GM19035 (cell line): Measurements from ENCODE around the gene MVD.
A peak's percentile ranks its signal among the peaks of the same experiment; 100 is the strongest.

ENCODE experiments used
- ATAC-seq: cut with Tn5 transposase; IDR thresholded peaks from one replicate; pipeline ENCODE4 v1.9.1; 2021; ENCODE audit not compliant: unreplicated experiment

Gene MVD, protein sequence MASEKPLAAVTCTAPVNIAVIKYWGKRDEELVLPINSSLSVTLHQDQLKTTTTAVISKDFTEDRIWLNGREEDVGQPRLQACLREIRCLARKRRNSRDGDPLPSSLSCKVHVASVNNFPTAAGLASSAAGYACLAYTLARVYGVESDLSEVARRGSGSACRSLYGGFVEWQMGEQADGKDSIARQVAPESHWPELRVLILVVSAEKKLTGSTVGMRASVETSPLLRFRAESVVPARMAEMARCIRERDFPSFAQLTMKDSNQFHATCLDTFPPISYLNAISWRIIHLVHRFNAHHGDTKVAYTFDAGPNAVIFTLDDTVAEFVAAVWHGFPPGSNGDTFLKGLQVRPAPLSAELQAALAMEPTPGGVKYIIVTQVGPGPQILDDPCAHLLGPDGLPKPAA

DNA sequence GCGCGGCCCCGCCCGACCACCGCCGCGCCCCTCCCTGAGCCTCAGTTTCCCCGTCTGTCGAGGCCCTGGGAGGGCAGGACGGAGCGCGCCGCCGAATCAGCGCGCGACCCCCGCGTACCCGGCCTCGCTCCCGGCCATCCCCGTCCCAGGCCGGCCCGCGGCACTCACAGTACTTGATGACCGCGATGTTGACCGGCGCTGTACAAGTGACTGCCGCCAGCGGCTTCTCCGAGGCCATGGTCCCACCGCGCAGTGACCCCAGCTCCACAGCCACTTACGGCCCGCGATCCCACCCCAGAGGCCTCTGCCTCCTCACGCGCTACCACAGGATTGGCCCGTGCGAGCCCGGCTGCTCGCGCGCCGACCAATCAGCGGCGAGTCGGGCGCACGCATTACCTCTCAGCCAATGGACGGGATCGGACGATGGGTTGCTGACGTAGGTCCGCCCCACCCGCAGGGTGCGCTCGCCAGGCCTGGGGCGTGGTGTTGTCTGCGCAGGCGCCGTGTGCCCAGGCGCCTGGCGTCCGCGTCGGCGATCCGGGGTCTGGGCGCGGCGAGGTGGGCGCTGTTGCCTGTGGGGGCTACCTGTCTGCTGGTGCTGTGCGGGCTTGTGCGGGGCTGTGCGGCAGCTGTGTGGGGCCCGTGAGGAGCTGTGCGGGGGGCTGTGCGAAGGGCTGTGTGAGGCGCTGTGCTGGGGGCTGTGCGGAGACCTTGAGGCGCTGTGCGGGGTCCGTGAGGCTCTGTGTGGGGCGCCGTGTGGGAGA is at the start of gene MVD:
Gene MVD, minus strand, starts transcription at position 249 of the 764 bp plus-strand sequence. Its CDS starts 11 bp downstream, at position 238.
- peak; percentile 88 for ATAC-seq

DNA sequence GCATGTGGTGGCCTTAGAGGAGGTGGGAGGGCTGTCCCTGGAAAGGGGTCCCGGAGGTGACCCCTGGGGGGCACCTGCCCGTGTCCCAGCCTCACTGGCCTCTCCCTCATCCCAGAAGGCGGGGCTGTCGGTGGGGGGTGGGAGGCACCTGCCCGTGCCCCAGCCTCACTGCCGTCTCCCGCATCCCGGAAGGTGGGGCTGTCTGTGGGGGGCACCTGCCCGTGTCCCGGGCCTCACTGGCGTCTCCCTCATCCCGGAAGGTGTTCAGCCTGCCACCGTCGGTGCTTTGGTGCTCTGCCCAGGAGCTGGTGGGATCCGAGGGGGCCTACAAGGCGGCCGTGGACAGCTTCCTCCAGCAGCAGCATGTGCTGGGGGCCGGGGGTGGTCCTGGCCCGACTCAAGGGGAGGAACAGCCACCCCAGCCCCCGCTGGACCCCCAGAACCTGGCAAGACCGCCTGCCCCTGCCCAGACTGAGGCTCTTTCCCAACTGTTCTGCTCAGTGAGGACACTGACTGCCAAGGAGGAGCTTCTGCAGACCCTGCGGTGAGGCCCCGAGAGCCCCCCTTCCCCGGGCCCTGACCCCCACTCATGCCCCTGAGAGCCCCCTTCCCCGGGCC is 49.6 kb upstream of the MVD start:
- ATAC-seq: no peak

DNA sequence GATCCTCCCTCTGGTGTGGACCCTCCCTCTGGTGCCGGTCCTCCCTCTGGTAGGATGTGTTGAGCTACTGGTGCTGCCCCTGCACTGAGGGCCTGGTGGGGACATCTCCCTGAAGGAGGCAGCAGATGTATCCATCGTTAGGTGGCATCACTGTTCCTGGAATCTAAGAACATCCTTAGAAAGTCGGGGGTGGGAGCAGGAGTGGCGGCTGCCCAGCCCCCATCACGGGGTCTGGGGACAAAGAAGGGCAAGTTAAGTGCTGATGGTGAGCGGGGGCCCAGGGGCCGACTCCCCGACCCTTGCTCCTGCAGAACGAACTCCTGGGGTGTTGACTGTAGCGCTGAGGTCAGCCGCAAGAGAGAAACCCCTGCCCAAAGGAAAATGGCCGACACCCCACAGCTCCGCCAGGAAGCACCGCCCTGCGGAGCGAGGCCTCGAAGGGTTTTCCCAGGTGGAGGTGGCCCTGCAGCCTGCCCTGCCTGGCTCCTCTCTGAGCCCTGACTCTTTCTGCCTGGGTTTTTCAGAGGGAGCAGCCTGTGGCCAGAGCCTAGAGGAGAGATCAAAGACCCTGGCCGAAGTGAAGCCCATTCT is 49.0 kb upstream of the MVD start:
- ATAC-seq: no peak

DNA sequence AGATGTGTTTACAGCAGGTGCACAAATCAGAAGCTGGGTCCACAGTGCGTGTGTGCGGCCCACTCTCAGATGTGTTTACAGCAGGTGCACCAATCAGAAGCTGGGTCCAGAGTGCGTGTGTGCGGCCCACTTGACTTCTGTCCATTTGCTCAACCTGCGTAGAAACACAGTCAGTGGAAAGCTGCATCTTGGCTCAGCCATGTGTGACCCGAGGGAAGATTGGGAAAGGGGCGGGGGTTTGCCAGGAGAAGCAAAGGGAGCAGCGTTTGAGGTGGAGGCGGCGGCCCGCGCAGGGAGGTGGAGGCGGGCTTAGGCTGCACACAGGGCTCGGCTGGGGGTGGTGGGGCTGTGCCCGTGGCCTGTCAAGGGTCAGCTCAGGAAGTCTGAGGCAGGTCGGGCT is 47.7 kb upstream of the MVD start:
- no peak for ATAC-seq

DNA sequence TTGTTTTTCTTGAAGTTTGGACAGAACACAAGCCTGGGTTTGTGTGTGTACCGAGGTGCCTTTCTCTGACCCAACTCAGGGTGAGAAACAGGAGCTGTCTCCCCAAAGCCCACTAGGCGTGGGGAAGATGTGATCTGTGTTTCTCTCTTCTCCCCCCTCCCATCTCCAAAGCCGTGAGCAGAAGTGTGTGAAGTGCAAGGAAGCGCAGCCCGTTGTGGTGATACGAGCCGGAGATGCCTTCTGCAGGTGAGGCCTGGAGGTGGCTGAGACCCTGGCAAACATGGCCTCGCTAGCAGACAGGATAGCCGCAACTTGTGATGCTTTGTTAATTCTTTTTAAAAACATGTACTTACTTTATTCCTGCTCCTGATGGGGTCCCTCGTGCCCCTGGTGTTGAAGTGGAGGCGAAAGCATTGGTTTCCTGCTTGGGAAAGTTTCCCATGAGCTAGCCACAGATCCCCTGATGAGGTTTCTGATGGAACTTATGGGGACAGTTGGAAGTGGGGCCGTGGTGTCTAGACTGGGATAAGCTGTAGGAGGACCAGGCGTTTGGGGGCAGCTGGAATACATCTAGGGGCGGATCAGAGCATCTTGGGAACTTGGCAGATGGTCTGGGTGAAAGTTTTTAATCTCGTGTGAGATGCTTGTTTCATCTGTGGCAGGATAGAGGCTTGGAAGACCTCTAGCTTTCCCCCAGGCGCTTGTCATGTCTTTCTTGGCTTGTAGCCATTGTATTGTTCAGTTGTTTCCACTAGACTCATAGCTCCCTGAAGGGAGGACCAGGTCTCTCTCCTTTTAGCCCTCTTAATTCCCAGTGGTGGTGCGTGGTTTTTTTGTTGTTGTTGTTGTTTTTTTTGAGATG is 44.3 kb upstream of the MVD start:
- no peak for ATAC-seq

DNA sequence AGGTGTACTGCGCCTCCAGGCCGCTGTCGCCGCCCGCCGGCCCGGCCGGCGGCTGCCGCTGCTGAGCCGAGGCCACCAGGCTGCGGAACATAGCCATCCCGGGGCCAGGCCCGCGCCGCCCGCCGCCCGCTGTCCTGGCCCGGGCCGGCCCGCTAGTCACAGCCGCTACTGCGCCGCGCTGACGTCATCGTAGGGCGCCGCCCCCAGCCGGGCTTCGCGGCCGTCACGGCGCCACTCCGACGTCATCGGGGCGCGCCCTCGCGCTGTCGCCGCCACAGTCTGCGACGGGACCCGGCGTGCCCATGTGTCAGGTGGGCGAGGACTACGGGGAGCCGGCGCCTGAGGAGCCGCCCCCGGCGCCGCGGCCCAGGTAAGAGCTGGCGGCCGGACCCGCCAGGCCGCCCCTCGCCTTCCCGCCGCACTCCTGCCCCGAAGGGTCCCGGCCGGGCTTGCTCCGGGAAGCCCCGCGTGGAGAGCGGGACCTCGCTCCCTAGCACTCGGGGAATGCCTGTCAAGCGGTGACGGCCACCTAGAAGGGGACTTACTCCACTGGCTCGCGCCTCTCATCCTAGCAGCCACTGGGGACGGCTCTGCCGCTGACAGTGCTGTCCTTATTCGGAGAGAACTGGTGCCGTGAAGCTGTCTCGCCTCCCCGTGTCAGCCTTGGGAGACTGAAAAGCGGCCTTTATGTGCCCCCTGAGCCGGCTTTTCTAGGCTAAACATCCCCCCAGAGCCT is 43.5 kb upstream of the MVD start, which contains the start of the genes CTU2 and RNF166:
Gene CTU2, plus strand, starts transcription at position 275 of the 736 bp plus-strand sequence. Its CDS starts 28 bp downstream, at position 303.
Gene RNF166, minus strand, starts transcription at position 180 of the 736 bp plus-strand sequence. Its CDS starts 83 bp downstream, at position 97.
- ATAC-seq: peak; percentile 66

DNA sequence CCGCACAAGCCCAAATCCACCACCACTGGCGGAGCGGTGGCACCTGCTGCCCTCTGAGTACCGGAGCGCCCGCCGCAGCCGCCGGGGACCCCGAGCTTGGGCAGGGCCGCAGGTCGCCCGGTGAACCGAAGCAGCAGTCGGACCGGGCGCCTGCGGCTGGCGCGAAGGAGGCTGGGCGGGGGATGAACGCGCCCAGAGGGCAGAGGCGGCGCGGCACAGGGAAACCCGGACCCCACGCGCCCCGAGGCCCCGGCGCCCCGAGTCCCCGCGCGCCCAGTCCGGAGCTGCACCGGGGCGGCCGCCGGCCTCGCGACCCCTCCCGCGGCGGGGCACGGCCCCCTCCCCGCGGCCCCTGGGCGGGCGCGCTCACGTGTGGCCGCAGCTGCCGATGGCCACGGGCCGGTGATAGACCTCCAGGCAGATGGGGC is 42.9 kb upstream of the MVD start:
- peak; percentile 23 for ATAC-seq

DNA sequence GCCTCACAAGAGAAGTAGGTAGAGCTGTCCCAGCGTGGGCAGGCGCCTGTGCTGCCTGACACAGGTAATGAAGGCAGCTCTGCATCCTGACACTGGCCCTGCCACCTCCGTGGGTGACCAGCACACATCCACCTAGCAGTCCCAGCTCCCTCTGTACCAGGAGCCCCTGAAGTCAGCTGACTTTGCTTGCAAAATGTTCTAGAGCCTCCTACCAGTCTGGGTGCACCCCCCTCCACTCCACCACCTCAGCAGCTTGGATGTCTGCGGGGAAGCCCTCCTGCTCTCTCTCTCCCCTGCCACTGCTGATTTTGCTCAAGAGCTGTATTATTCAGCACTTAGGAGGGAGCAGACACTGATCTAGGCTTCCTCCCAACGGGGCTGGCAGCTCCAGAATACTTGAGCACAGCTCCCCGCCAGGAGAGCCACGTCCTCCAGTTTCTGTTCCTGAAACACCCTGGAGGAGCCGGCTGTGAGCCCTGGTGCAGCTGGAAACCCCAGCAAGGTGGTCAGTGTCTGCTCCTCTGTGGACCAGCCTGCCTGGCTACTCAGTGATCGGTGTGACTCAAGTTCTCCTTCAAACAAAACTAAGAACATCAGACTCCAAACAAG is 42.3 kb upstream of the MVD start:
- ATAC-seq: no peak

- ATAC-seq: no peak
Observed at GRCh38 chr16:88703486-88704309, 40.8 kb upstream of the MVD start.

DNA sequence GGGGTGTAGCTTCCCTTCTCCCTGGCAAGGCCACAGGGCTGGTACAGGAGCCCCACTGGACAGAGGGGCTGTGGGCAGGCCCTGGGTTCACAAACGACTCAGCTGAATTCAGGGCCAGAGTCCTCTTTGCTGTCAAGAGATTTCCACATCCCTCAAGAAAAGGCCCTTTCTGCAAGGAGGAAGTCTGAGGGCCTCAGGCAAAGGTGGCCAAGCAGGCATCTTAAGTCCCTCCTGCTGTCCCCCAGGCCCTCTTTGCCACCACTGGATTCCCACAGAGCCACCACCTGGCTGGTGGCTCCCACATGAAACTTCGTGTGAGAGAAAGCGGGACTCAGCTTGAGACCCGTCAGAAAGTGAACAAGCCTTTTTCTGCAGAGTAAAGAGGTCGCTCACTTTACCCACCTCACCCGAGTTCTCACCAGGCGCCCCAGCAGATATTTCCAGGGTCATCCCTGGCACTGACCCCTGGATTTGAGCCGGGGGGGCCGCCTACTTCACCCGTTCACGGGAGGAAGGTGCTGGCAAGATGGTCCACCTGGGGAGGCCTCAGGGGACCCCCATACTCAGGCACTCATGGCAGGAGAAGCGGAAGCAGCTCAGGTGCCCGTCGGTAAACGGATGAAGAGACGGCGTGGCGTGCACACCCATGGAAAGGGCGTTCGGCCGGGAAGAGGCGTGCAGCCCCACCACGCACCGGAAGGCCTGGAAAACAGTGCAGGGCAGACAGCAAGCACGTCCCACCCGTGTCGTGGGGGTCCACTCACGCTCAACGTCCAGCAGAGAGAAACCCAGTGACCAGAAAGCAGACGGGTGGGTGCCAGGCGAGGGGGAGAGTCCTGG is 39.7 kb upstream of the MVD start:
- no peak for ATAC-seq

DNA sequence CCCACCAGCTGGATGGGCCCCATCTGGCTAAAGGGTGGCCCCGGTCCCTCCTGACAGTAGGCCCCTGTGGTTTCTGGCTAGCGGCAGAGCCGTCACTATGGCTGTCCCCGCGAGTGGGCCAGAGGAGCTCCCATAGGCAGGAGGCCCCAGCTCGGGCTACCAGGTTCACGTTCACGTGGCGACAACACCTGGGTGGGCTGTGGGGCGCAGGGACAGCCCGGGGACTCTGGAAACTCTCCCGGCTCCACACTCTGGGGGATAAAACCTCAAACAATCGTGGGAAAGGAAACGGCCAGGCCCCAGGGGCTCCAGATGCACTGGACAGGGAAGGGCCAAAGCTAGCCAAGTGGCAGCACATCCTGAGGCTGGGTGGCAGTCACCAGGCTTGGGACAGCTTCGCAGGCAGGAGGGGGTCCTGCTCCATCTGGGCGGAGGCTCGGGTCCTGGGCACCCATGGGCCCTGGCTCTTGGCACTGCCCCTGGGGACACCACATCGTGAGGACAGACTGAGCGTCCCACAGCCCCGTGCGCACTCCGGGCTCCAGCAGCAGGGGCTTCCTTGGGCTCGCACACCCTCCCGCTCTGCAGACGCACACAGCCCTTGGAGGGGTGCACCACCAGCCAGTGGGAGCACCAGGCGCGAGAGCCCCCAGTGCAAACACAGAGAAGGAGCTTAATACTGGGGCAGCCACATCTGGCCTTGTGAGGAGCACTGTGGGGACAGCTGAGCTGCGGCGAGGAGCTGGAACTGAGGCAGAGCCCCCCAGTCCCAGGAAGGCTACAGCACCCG is 38.9 kb upstream of the MVD start:
- no peak for ATAC-seq

DNA sequence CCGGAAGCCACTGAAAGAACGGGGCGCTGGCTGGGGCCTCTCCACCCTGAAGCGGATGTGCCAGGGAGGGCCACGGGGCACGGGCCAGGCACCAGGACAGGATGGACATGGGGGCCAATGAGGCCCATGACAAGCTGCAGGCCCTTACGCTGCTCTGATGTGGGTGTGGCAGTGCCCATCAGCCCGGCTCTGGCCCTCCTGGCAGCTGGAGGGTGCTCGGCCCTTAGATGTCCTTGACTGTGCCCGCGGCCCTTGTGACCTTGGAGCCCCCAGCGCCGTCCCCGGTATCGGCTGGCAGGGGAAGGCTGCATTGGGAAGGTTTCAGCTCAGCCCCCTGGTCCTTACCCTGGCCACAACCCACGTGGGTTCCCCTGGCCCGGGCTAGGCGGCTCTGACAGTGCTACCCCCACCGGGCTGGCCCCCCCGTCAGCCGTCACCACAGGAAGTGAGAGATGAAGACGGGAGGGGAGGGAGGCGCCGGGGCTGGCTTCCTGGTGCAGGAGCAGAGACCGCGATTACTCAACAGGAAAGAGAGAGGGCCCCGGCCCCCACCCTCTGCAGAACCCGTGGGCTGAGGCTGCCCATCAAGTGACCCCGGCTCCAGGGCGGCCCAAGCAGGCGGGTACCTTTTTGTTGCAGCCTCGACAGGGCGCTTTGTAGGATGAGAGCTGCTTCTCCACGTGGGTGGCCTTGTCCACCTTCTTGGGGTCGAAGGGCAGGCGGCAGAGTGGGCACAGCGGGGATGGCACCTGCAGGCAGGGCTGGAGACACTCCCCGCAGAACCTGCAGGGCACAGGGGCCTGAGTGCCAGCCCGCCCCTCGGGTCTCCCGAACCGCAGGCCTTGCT is 38.0 kb upstream of the MVD start:
- peak; percentile 76 for ATAC-seq

- no peak for ATAC-seq
Observed at GRCh38 chr16:88700322-88700635, 37.4 kb upstream of the MVD start.

- ATAC-seq: no peak
Observed at GRCh38 chr16:88699180-88699579, 36.3 kb upstream of the MVD start.

DNA sequence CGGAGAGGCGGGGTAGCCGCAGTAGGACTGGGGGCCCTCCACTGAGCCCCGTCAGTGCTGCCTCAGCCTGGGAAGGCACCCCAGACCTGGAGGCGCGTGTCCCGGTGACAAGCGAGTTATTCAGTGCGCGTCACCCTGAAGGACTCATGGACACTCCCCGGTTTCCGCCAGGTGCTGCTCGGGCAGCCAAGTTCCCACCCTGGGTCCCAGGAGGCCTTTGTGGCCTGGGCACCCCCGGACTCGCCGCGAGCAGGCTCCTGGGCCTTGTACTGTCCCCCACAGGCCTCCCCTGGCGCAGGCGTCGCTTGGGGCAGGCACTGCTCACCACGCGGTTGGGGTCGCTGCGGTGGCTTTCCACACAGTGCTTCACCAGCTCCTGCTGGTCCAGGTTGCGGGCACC is 35.8 kb upstream of the MVD start:
- no peak for ATAC-seq
